ENCODE results near the gene PRKG1.

DNA sequence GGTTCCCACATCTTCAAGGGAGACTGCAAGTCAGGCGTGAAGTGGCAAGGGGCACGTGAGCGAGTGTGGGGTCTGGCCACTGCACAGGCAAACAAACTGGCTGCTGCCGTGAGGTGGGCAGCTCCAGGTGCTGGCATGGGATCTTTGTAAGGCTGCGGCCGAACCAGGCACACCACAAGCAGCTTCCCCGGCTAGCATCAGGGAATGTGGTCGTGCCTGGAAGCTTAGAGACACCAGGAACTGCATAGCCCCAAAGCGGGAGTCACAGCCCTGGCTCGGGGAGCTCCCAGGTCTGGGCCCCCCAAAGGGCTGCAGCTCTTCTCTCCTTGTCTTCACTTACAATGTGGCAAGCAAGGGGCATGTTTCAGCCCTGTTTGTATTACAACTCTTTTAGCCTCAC is 988.9 kb downstream of the PRKG1 start:
- TF ChIP-seq, protein P1, sequence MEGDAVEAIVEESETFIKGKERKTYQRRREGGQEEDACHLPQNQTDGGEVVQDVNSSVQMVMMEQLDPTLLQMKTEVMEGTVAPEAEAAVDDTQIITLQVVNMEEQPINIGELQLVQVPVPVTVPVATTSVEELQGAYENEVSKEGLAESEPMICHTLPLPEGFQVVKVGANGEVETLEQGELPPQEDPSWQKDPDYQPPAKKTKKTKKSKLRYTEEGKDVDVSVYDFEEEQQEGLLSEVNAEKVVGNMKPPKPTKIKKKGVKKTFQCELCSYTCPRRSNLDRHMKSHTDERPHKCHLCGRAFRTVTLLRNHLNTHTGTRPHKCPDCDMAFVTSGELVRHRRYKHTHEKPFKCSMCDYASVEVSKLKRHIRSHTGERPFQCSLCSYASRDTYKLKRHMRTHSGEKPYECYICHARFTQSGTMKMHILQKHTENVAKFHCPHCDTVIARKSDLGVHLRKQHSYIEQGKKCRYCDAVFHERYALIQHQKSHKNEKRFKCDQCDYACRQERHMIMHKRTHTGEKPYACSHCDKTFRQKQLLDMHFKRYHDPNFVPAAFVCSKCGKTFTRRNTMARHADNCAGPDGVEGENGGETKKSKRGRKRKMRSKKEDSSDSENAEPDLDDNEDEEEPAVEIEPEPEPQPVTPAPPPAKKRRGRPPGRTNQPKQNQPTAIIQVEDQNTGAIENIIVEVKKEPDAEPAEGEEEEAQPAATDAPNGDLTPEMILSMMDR (IDR thresholded peaks at IDR 0.05), result no peak
- TF ChIP-seq POLR2A (IDR thresholded peaks at IDR 0.05), result no peak

Data from Peyer's patch (tissue), 4 donors.